BE2C (cell line): ENCODE measurements around the gene DAO.

Experiments used
- DNase-seq: peaks from one replicate; pipeline ENCODE4 v3.0.0-alpha.2; 2020
- H3K27me3 ChIP-seq: fragments of 250-450 bp; sonication (Bioruptor Pico); 2 replicates; pipeline ENCODE4 v1.5.1; 2020; ENCODE audit warnings: mild to moderate bottlenecking
- H3K36me3 ChIP-seq: fragments of 250-450 bp; sonication (Bioruptor Pico); 2 replicates; pipeline ENCODE4 v1.5.1; 2020; ENCODE audit warnings: mild to moderate bottlenecking
- H3K4me1 ChIP-seq: fragments of 250-450 bp; sonication (Bioruptor Pico); 2 replicates; pipeline ENCODE4 v1.5.1; 2020
- H3K4me3 ChIP-seq: 2 replicates; pipeline ENCODE4 v1.5.1; 2011; ENCODE audit warnings: low read depth, low read length
- H3K9me3 ChIP-seq: fragments of 250-450 bp; sonication (Bioruptor Pico); 2 replicates; pipeline ENCODE4 v1.5.1; 2020
- CTCF ChIP-seq: IDR thresholded peaks from 2 replicates; pipeline ENCODE4 v1.5.1; 2012; ENCODE audit warnings: mild to moderate bottlenecking, low read depth, low read length

Gene DAO

GRCh38 chr12:108935159-108935763, 55.4 kb downstream of the DAO start:
- no peaks in the 10 kb centered on the region for H3K36me3 ChIP-seq
- no peaks in the 10 kb centered on the region for H3K9me3 ChIP-seq
- TF ChIP-seq CTCF = no peak
- H3K4me3 ChIP-seq = no peak overlapping the region
- DNase-seq = no peak
- H3K27me3 ChIP-seq = no peaks in the 10 kb centered on the region
- H3K4me1 ChIP-seq = no peaks in the 10 kb centered on the region

GRCh38 chr12:108938247-108938924, 58.5 kb downstream of the DAO start:
- Histone ChIP-seq H3K36me3 (no peaks in the 10 kb centered on the region), H3K4me3 (no peak overlapping the region), H3K9me3 (no peaks in the 10 kb centered on the region), H3K27me3 (no peaks in the 10 kb centered on the region), H3K4me1 (no peaks in the 10 kb centered on the region)
- no peak for DNase-seq
- TF ChIP-seq CTCF = no peak

GRCh38 chr12:108939594-108939993, 59.7 kb downstream of the DAO start:
- DNase-seq = no peak
- no peak for TF ChIP-seq CTCF
- no peaks in the 10 kb centered on the region for H3K9me3 ChIP-seq

GRCh38 chr12:108940138-108940537, 60.2 kb downstream of the DAO start:
- H3K4me1 ChIP-seq = no peaks in the 10 kb centered on the region
- H3K4me3 ChIP-seq = no peak overlapping the region
- no peaks in the 10 kb centered on the region for H3K9me3 ChIP-seq
- DNase-seq = no peak
- TF ChIP-seq CTCF = no peak
- no peaks in the 10 kb centered on the region for H3K36me3 ChIP-seq
- no peaks in the 10 kb centered on the region for H3K27me3 ChIP-seq

More at GRCh38 chr12:108939594-108939993, 59.7 kb downstream of the DAO start:
- Histone ChIP-seq H3K4me1 (no peaks in the 10 kb centered on the region), H3K36me3 (no peaks in the 10 kb centered on the region), H3K4me3 (no peak overlapping the region), H3K27me3 (no peaks in the 10 kb centered on the region)

- Histone ChIP-seq H3K27me3 (no peaks in the 10 kb centered on the region), H3K36me3 (no peaks in the 10 kb centered on the region), H3K4me1 (no peaks in the 10 kb centered on the region), H3K9me3 (no peaks in the 10 kb centered on the region), H3K4me3 (no peak overlapping the region)
- DNase-seq = no peak
- no peak for TF ChIP-seq CTCF
These were observed 67.2 kb downstream of the DAO start for GRCh38 chr12:108947097-108947496.

GRCh38 chr12:108948367-108948766, 68.5 kb downstream of the DAO start:
- DNase-seq = no peak
- Histone ChIP-seq H3K4me1 (no peaks in the 10 kb centered on the region), H3K9me3 (no peaks in the 10 kb centered on the region), H3K27me3 (no peaks in the 10 kb centered on the region), H3K36me3 (no peaks in the 10 kb centered on the region), H3K4me3 (no peak overlapping the region)
- no peak for TF ChIP-seq CTCF
